GM06990 (cell line): ENCODE measurements around the gene HNRNPM.

Source experiments
- DNase-seq: peaks from one replicate; pipeline ENCODE4 v3.0.0-alpha.2; 2011; ENCODE audit not compliant: insufficient read length; ENCODE audit errors: extremely low read depth
- H3K27me3 ChIP-seq: replicated peaks from 2 replicates; pipeline ENCODE4 v1.6.0; 2011; ENCODE audit warnings: low read length; ENCODE audit not compliant: control insufficient read depth, insufficient read depth
- H3K36me3 ChIP-seq: 2 replicates; pipeline ENCODE4 v1.5.1; 2011; ENCODE audit warnings: low read length; ENCODE audit not compliant: control insufficient read depth, insufficient read depth
- H3K4me3 ChIP-seq: replicated peaks from 2 replicates; pipeline ENCODE4 v1.5.1; 2011; ENCODE audit warnings: low read depth, mild to moderate bottlenecking, control low read depth, low read length
- CTCF ChIP-seq: IDR thresholded peaks from 2 replicates; pipeline ENCODE4 v1.5.1; 2011; ENCODE audit warnings: low read length, control low read depth, mild to moderate bottlenecking, inconsistent platforms; ENCODE audit not compliant: insufficient read depth, poor library complexity, severe bottlenecking

HNRNPM gene

GRCh38 chr19:8397746-8398310 is 46.9 kb upstream of the HNRNPM start:
- TF ChIP-seq CTCF: no peak
- Histone ChIP-seq H3K27me3 (no peaks in the 10 kb centered on the region), H3K4me3 (no peak overlapping the region), H3K36me3 (peaks cover 12% of the 10 kb centered on the region)
- DNase-seq: no peak

- Histone ChIP-seq H3K27me3 (no peaks in the 10 kb centered on the region), H3K4me3 (no peak overlapping the region), H3K36me3 (peaks cover 17% of the 10 kb centered on the region)
- no peak for TF ChIP-seq CTCF
- no peak for DNase-seq
Measured at GRCh38 chr19:8398311-8398771, 46.4 kb upstream of the HNRNPM start.

GRCh38 chr19:8399681-8400188 is 45.0 kb upstream of the HNRNPM start:
- H3K4me3 ChIP-seq: no peak overlapping the region
- H3K27me3 ChIP-seq: no peaks in the 10 kb centered on the region
- peaks cover 19% of the 10 kb centered on the region for H3K36me3 ChIP-seq
- no peak for DNase-seq
- TF ChIP-seq CTCF: no peak

GRCh38 chr19:8401981-8402411 is 42.8 kb upstream of the HNRNPM start:
- TF ChIP-seq CTCF: no peak
- no peak overlapping the region for H3K4me3 ChIP-seq
- H3K36me3 ChIP-seq: peaks cover 23% of the 10 kb centered on the region
- no peak for DNase-seq
- H3K27me3 ChIP-seq: no peaks in the 10 kb centered on the region

- DNase-seq: no peak
- Histone ChIP-seq H3K27me3 (no peaks in the 10 kb centered on the region), H3K36me3 (peaks cover 21% of the 10 kb centered on the region), H3K4me3 (no peak overlapping the region)
- TF ChIP-seq CTCF: no peak
Measured at GRCh38 chr19:8403098-8403819, 41.5 kb upstream of the HNRNPM start.
